Colonic mucosa (tissue), 4 donors: ENCODE data around the gene HSPA9. TPM values are rescaled to one million over a fixed set of nuclear protein-coding genes. Genes with fewer than 3 reads are reported as not detected.

Experiments used
- DNase-seq: peaks from one replicate; pipeline ENCODE4 v3.0.0-alpha.2; 2020
- H3K27ac ChIP-seq: fragments of 200-600 bp; one replicate; pipeline ENCODE4 v1.8.0; 2021
- H3K27me3 ChIP-seq: fragments of 200-600 bp; one replicate; pipeline ENCODE4 v1.8.0; 2021
- H3K36me3 ChIP-seq: fragments of 200-600 bp; one replicate; pipeline ENCODE4 v1.8.0; 2021
- H3K4me1 ChIP-seq: fragments of 200-600 bp; one replicate; pipeline ENCODE4 v1.8.0; 2021; ENCODE audit warnings: mild to moderate bottlenecking
- H3K4me3 ChIP-seq: fragments of 200-600 bp; one replicate; pipeline ENCODE4 v1.8.0; 2021
- H3K9ac ChIP-seq, 2 donors: one replicate each; pipeline ENCODE4 v1.7.0; 2013; ENCODE audit warnings: control low read depth in 2 of 2, low read depth in 2 of 2, low read length in 2 of 2
- H3K9me3 ChIP-seq: fragments of 200-600 bp; one replicate; pipeline ENCODE4 v1.8.0; 2021
- CTCF ChIP-seq: fragments of 200-600 bp; IDR thresholded peaks from one replicate; pipeline ENCODE4 v1.8.0; 2022; ENCODE audit warnings: antibody characterized with exemption, mild to moderate bottlenecking
- intact Hi-C: fragments of 100-400 bp; cut with DNase I; formaldehyde crosslinking; loops from one replicate; pipeline ENCODE4 v1.14.1; 2022
- total RNA-seq, 2 donors: library from RNA; stranded (reverse); fragmentation: NEBNext Ultra II Directional in 1 of 2; extraction: Animal tissue kit (Norgen Biotek cat#: 25700) in 1 of 2; gene quantifications; one replicate each; pipeline ENCODE4 v1.2.1, GENCODE V29; 2021
- donor health status: healthy.
- donor health status: DM: no; HTN: no; CAD: no.
- donor health status: DM: no; HTN: no; CAD: no.

Gene HSPA9
- total RNA-seq, 2 donors from 2014 or later: 196 to 289 TPM

GRCh38 chr5:138559937-138560336, 15.3 kb downstream of the HSPA9 start:
- TF ChIP-seq CTCF: no peak
- H3K27ac ChIP-seq: no peak overlapping the region
- no peak for DNase-seq
- H3K9me3 ChIP-seq: no peaks in the 10 kb centered on the region
- H3K36me3 ChIP-seq: peaks cover 39% of the 10 kb centered on the region
- intact Hi-C loops: no loop called here
- H3K4me1 ChIP-seq: no peaks in the 10 kb centered on the region
- H3K27me3 ChIP-seq: no peaks in the 10 kb centered on the region
- H3K9ac ChIP-seq: no peak overlapping the region
- H3K4me3 ChIP-seq: no peak overlapping the region

- no peak overlapping the region for H3K4me3 ChIP-seq
- no peak overlapping the region for H3K9ac ChIP-seq
- H3K27ac ChIP-seq: no peak overlapping the region
- TF ChIP-seq CTCF: no peak
- H3K27me3 ChIP-seq: no peaks in the 10 kb centered on the region
- H3K4me1 ChIP-seq: no peaks in the 10 kb centered on the region
- no peak for DNase-seq
- intact Hi-C loops: no loop called here
- peaks cover 39% of the 10 kb centered on the region for H3K36me3 ChIP-seq
- H3K9me3 ChIP-seq: no peaks in the 10 kb centered on the region
These were observed 17.5 kb downstream of the HSPA9 start for GRCh38 chr5:138557677-138558076.

- H3K27me3 ChIP-seq: no peaks in the 10 kb centered on the region
- H3K36me3 ChIP-seq: peaks cover 20% of the 10 kb centered on the region
- H3K27ac ChIP-seq: no peak overlapping the region
These were observed 21.1 kb downstream of the HSPA9 start for GRCh38 chr5:138554143-138554542.

GRCh38 chr5:138553437-138554095, 21.6 kb downstream of the HSPA9 start:
- intact Hi-C loops: no loop called here
- no peak overlapping the region for H3K27ac ChIP-seq

More at GRCh38 chr5:138554143-138554542, 21.1 kb downstream of the HSPA9 start:
- Histone ChIP-seq H3K4me3 (no peak overlapping the region), H3K9me3 (no peaks in the 10 kb centered on the region), H3K4me1 (no peaks in the 10 kb centered on the region), H3K9ac (no peak overlapping the region)
- TF ChIP-seq CTCF: no peak
- no peak for DNase-seq
- intact Hi-C loops: no loop called here

GRCh38 chr5:138552657-138553056, 22.5 kb downstream of the HSPA9 start:
- intact Hi-C loops: no loop called here
- peaks cover 8% of the 10 kb centered on the region for H3K36me3 ChIP-seq
- no peak overlapping the region for H3K27ac ChIP-seq

More at GRCh38 chr5:138553437-138554095, 21.6 kb downstream of the HSPA9 start:
- no peaks in the 10 kb centered on the region for H3K9me3 ChIP-seq
- H3K27me3 ChIP-seq: no peaks in the 10 kb centered on the region
- H3K4me3 ChIP-seq: no peak overlapping the region
- H3K9ac ChIP-seq: no peak overlapping the region
- no peaks in the 10 kb centered on the region for H3K4me1 ChIP-seq
- TF ChIP-seq CTCF: no peak
- no peak for DNase-seq
- peaks cover 18% of the 10 kb centered on the region for H3K36me3 ChIP-seq

More at GRCh38 chr5:138552657-138553056, 22.5 kb downstream of the HSPA9 start:
- Histone ChIP-seq H3K27me3 (no peaks in the 10 kb centered on the region), H3K4me3 (no peak overlapping the region), H3K9me3 (no peaks in the 10 kb centered on the region), H3K9ac (no peak overlapping the region), H3K4me1 (no peaks in the 10 kb centered on the region)
- no peak for DNase-seq
- no peak for TF ChIP-seq CTCF
